ENCODE results near the gene FPGS. TPM values are rescaled to one million over a fixed set of nuclear protein-coding genes. Genes with fewer than 3 reads are reported as not detected.

FPGS gene
- total RNA-seq, 6 experiments from 2014 or later: 51.9 to 69.2 (median 62.7) TPM

GRCh38 chr9:127809540-127810377, 7.1 kb downstream of the FPGS start:
- no peak overlapping the region for H3K4me3 Mint-ChIP-seq
- no peak overlapping the region for H3K27ac Mint-ChIP-seq
- H3K27me3 Mint-ChIP-seq (ENCODE audit: insufficient read depth): peaks cover 17% of the 10 kb centered on the region
- no peak for TF ChIP-seq CTCF (IDR thresholded peaks at IDR 0.05)
- H3K36me3 Mint-ChIP-seq (ENCODE audit: low read depth): peaks cover 15% of the 10 kb centered on the region; the same call in 1 of the 2 replicates
- H3K4me1 Mint-ChIP-seq (ENCODE audit: low read depth): no peaks in the 10 kb centered on the region
- DNase-seq: no peak
- no peaks in the 10 kb centered on the region for H3K9me3 Mint-ChIP-seq

GRCh38 chr9:127810378-127811187, 7.9 kb downstream of the FPGS start:
- no peak for TF ChIP-seq CTCF (IDR thresholded peaks at IDR 0.05)
- Mint-ChIP-seq H3K27me3 (ENCODE audit: insufficient read depth) (peaks cover 17% of the 10 kb centered on the region), H3K4me3 (no peak overlapping the region), H3K27ac (no peak overlapping the region; the same call in 1 of the 2 replicates), H3K4me1 (ENCODE audit: low read depth) (no peaks in the 10 kb centered on the region), H3K9me3 (no peaks in the 10 kb centered on the region), H3K36me3 (ENCODE audit: low read depth) (peaks cover 14% of the 10 kb centered on the region; the same call in 1 of the 2 replicates)
- no peak for DNase-seq

DNA sequence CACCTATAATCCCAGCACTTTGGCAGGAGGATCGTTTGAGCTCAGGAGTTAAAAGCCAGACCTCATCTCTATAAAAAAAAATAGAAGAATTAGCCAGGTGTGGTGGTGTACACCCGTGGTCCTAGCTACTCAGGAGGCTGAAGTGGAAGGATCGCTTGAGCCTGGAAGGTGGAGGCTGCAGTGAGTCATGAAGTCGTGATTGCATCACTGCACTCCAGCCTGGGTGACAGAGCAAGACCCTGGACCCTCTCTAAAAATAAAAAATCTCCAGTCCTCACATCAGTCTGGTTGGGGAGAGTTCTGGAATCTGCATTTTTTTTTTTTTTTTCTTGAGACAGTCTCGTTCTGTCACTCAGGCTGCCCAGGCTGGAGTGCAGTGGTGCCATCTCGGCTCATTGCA, 9.3 kb downstream of the FPGS start:
- no peak for TF ChIP-seq CTCF (IDR thresholded peaks at IDR 0.05)
- Mint-ChIP-seq H3K9me3 (no peaks in the 10 kb centered on the region), H3K4me3 (no peak overlapping the region), H3K27ac (no peak overlapping the region), H3K36me3 (ENCODE audit: low read depth) (peaks cover 9% of the 10 kb centered on the region; the same call in 1 of the 2 replicates), H3K27me3 (ENCODE audit: insufficient read depth) (peaks cover 17% of the 10 kb centered on the region), H3K4me1 (ENCODE audit: low read depth) (no peaks in the 10 kb centered on the region; the same call in 1 of the 2 replicates)
- DNase-seq: no peak

- Mint-ChIP-seq H3K4me3 (no peak overlapping the region), H3K4me1 (ENCODE audit: low read depth) (no peaks in the 10 kb centered on the region; the same call in 1 of the 2 replicates), H3K27ac (0 out of 2 replicates have a peak overlapping the region, but pooled peaks have one; percentile 18), H3K9me3 (no peaks in the 10 kb centered on the region), H3K27me3 (ENCODE audit: insufficient read depth) (peaks cover 17% of the 10 kb centered on the region), H3K36me3 (ENCODE audit: low read depth) (peaks cover 9% of the 10 kb centered on the region; the same call in 1 of the 2 replicates)
- no peak for DNase-seq
- TF ChIP-seq CTCF (IDR thresholded peaks at IDR 0.05): no peak
These were observed 10.4 kb downstream of the FPGS start for GRCh38 chr9:127812936-127813675.

DNA sequence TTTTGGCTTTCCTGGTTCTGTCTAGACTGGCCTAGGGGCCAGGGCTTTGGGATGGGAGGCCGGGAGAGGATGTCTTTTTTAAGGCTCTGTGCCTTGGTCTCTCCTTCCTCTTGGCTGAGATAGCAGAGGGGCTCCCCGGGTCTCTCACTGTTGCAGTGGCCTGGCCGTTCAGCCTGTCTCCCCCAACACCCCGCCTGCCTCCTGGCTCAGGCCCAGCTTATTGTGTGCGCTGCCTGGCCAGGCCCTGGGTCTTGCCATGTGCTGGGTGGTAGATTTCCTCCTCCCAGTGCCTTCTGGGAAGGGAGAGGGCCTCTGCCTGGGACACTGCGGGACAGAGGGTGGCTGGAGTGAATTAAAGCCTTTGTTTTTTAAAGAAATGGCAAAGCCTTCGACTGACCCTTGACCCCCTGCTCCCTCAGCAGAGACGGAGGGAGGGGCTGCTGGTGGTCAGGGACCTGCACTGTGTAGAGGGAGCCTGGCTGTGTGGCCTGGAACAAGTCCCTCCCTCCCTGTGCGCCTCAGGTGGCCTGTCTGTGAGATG, 11.1 kb downstream of the FPGS start:
- no peaks in the 10 kb centered on the region; the same call in 1 of the 2 replicates for H3K4me1 Mint-ChIP-seq (ENCODE audit: low read depth)
- no peak for TF ChIP-seq CTCF (IDR thresholded peaks at IDR 0.05)
- no peak for DNase-seq
- no peaks in the 10 kb centered on the region for H3K9me3 Mint-ChIP-seq
- H3K36me3 Mint-ChIP-seq (ENCODE audit: low read depth): peaks cover 16% of the 10 kb centered on the region
- H3K4me3 Mint-ChIP-seq: no peak overlapping the region
- H3K27me3 Mint-ChIP-seq (ENCODE audit: insufficient read depth): peaks cover 22% of the 10 kb centered on the region
- H3K27ac Mint-ChIP-seq: no peak overlapping the region
